Measurements from ENCODE around the gene GK2.

DNA sequence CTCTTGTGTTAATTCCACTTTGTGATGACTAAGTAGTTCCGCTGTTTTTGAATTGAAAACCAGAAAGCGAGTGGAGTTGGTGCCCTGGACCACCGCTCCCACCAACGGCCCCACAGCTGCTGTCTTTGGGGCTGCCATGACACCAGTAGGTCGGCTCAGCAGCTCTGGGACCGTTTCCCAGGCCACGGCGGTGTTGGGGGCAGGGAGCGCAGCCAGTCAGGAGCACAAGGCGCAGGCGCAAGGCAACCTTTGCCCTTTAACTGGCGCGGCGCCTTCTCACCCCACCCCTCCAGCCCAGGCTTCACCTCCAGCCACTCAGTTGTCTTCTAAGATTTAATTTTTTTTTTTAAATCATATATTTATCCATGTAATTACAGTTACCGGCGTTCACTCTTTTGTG is at the start of gene GK2:
- no peak for TF ChIP-seq POLR2A (IDR thresholded peaks at IDR 0.05; ENCODE audit: low read depth, low read length)
- no peak for TF ChIP-seq POLR2AphosphoS5 (IDR thresholded peaks at IDR 0.05; ENCODE audit: low read depth, low read length)
- no peak for TF ChIP-seq TAF1 (IDR thresholded peaks at IDR 0.05; ENCODE audit: low read depth, low read length)

All from GM12891 (cell line).